ENCODE results near the gene B4GALNT2. TPM values are rescaled to one million over a fixed set of nuclear protein-coding genes. Genes with fewer than 3 reads are reported as not detected.
"Not testable (repeated sequence)": the region's sequence is repeated elsewhere in the genome, so short reads cannot be mapped to it uniquely, and the experiment has no call there.

Gene B4GALNT2
- total RNA-seq, 2 donors from 2014 or later = not detected

DNA sequence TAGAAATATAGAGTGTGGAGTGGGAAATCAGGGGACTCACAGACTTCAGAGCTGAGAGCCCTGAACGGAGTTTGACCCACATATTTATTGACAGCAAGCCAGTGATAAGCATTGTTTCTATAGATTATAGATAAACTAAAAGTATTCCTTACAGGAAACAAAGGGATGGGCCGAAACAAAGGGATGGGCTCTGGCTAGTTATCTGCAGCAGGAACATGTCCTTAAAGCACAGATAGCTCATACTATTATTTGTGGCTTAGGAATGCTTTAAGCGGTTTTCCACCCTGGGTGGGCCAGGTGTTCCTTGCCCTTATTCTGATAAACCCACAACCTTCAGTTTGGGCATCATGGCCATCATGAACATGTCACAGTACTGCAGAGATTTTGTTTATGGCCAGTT lies 38.1 kb downstream of the B4GALNT2 start:
- H3K36me3 Mint-ChIP-seq = peaks cover 17% of the 10 kb centered on the region
- H3K27me3 Mint-ChIP-seq = peaks cover 52 to 75% of the 10 kb centered on the region in 2 donors
- H3K4me1 Mint-ChIP-seq (ENCODE audit: low read depth in 2 of 2); H3K27ac Mint-ChIP-seq; DNase-seq (ENCODE audit: low spot score); ATAC-seq; H3K9me3 Mint-ChIP-seq; H3K4me3 Mint-ChIP-seq: not testable (repeated sequence)

DNA sequence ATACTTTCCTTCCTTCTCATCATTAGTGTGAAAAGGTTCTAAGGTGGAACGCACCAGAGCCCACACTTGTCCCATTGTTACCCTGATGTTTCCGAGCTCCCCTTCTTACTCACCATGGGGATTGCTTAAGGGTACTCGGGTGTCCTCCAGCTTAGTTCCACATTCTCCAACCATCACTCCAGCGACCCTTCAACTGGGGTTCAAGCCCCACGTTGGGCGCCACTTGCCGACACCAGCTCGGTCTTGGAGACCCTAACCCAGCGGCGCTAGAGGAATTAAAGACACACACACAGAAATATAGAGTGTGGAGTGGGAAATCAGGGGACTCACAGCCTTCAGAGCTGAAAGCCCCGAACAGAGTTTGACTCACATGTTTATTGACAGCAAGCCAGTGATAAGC lies 43.4 kb downstream of the B4GALNT2 start:
- H3K27ac Mint-ChIP-seq; H3K4me3 Mint-ChIP-seq; H3K4me1 Mint-ChIP-seq (ENCODE audit: low read depth in 2 of 2); DNase-seq (ENCODE audit: low spot score); ATAC-seq; H3K9me3 Mint-ChIP-seq: not testable (repeated sequence)
- H3K27me3 Mint-ChIP-seq = peaks cover 26 to 35% of the 10 kb centered on the region in 2 donors
- H3K36me3 Mint-ChIP-seq = peaks cover 22% of the 10 kb centered on the region

DNA sequence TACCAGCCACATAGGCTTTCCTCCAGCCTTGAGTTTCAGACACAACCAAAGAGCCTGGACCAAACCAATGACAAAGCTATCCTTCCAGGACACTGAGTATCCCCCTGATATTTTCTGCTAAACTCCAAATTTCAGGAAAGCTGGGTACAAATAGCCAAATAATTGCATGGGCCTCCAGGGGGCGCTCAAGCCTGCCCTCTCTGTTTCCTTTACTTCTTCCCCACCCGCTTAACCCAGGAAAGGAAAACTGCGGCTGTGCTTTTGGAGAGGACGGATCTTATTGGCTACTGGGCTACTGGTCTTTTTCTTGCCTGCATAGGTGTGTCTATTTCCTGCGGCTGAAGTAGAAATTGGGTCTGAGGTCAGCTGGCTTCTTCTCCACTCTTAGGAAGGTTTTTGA lies 47.7 kb downstream of the B4GALNT2 start:
- no peak overlapping the region for H3K4me3 Mint-ChIP-seq
- H3K36me3 Mint-ChIP-seq = peaks cover 20% of the 10 kb centered on the region
- H3K27ac Mint-ChIP-seq = no peak overlapping the region
- peaks cover 3% of the 10 kb centered on the region in 2 donors for H3K27me3 Mint-ChIP-seq
- H3K9me3 Mint-ChIP-seq = peaks cover 4% of the 10 kb centered on the region
- DNase-seq (ENCODE audit: low spot score) (peak; percentile 68), ATAC-seq (peak in 1 of 2 donors; percentile 65)
- H3K4me1 Mint-ChIP-seq (ENCODE audit: low read depth in 2 of 2) = peaks cover 4 to 5% of the 10 kb centered on the region in 2 donors

DNA sequence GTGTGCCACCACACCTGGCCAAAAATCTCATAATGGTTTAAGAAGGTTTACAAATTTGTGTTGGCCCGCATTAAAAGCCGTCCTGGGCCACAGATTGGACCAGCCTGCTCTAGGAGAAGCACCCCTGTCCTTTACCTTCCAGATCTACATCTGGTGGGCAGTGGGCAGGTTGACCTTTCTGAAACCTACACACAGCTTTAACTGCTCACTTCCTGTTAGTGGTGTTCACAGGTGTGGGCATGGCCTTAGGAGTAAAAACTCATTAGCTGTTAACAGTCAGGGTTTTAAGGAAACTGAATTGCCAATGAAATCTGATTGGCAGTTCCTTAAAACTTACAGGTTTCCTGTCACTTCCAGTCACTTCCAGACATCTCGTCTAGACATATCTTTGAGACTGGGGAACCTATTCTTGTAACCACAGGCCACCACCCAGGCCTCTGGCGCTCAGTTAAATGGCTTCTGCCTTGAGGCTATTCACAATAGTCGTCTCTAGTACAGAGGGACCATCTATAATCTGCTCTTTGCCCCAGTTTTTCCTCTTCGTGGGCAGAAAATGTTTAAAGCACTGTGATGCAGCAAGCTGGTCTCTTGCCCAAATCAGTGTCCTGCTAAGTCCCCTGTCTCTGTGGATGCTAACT lies 48.5 kb downstream of the B4GALNT2 start:
- Mint-ChIP-seq H3K4me3 (no peak overlapping the region), H3K9me3 (no peaks in the 10 kb centered on the region), H3K4me1 (ENCODE audit: low read depth in 2 of 2) (peaks cover 5 to 7% of the 10 kb centered on the region in 2 donors), H3K27me3 (no peaks in the 10 kb centered on the region), H3K27ac (no peak overlapping the region), H3K36me3 (peaks cover 13% of the 10 kb centered on the region)
- no peak for DNase-seq (ENCODE audit: low spot score)
- ATAC-seq = no peak

DNA sequence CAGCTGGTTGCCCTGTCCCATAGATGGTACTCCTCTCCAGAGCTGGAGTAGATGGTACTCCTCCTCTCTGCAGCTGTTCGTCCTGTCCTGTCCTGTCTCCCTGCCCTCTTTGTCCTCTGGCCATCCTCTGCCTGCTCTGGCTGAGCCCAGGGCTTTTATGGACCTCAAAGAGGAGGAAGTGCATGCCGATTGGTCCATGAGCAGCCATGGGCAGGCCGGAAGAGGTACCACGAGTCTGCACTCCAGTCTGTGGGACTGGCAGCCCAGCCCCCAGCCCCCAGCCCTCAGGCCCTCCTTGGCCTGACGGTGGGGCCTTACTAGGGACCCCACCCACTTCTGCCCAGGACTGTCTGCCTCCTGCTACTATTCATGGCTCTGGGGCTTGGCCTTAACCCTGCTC lies 50.8 kb downstream of the B4GALNT2 start:
- Mint-ChIP-seq H3K9me3 (no peaks in the 10 kb centered on the region), H3K4me3 (no peak overlapping the region), H3K27me3 (no peaks in the 10 kb centered on the region), H3K4me1 (ENCODE audit: low read depth in 2 of 2) (peaks cover 5 to 7% of the 10 kb centered on the region in 2 donors), H3K27ac (no peak overlapping the region), H3K36me3 (peaks cover 12% of the 10 kb centered on the region)
- no peak for ATAC-seq
- no peak for DNase-seq (ENCODE audit: low spot score)

DNA sequence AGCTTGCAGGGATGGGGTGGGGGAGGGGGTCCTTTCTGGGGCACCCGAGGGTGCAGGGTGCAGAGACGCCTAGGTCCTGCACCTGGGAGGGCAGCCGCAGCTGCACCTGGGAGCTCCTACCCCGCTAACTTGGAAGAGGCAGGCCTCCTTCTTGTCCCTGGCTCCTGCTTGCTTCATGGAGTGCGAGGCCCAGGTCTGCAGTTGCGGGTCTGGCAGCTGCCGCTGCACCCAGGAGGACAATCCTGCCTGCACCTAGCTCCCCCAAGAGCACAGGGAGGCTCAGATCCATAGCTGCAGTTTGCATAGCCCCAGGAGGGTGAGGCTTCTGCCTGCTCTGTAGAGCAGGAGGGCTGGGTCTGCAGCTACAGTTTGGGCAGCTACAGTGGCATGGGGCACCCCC lies 51.2 kb downstream of the B4GALNT2 start:
- H3K9me3 Mint-ChIP-seq = no peaks in the 10 kb centered on the region

DNA sequence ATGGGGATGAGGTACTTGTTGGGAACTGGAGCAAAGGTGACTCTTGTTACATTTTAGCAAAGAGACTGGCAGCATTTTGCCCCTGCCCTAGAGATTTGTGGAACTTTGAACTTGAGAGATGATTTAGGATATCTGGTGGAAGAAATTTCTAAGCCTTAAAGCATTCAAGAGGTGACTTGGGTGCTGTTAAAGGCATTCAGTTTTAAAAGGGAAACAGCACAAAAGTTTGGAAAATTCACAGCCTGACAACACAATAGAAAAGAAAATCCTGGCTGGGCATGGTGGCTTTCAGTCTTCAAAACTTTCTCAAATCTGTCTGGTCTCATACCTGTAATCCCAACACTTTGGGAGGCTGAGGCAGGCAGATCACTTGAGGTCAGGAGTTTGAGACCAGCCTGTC lies 52.0 kb downstream of the B4GALNT2 start:
- H3K27ac Mint-ChIP-seq; ATAC-seq; H3K9me3 Mint-ChIP-seq; H3K27me3 Mint-ChIP-seq; H3K4me3 Mint-ChIP-seq; H3K4me1 Mint-ChIP-seq (ENCODE audit: low read depth in 2 of 2); DNase-seq (ENCODE audit: low spot score): not testable (repeated sequence)
- H3K36me3 Mint-ChIP-seq = peaks cover 12% of the 10 kb centered on the region

More for the DNA sequence above, 51.2 kb downstream of the B4GALNT2 start:
- ATAC-seq (no peak), DNase-seq (ENCODE audit: low spot score) (no peak)
- Mint-ChIP-seq H3K4me3 (no peak overlapping the region), H3K36me3 (peaks cover 12% of the 10 kb centered on the region), H3K27ac (no peak overlapping the region), H3K4me1 (ENCODE audit: low read depth in 2 of 2) (peaks cover 5 to 7% of the 10 kb centered on the region in 2 donors), H3K27me3 (no peaks in the 10 kb centered on the region)

DNA sequence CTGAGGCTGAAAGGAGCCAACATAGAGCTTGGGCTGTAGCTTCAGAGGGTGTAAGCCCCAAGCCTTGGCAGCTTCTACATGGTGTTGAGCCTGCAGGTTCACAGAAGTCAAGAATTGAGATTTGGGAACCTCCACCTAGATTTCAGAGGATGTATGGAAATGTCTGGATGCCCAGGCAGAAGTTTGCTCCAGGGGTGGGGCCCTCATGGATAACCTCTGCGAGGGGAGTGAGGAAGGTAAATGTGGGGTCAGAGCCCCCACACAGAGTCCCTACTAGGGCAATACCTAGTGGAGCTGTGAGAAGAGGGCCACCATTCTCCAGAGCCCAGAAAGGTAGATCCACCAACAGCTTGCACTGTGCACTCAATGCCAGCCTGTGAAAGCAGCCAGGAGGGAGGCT lies 52.8 kb downstream of the B4GALNT2 start:
- H3K4me1 Mint-ChIP-seq (ENCODE audit: low read depth in 2 of 2); H3K9me3 Mint-ChIP-seq; DNase-seq (ENCODE audit: low spot score); H3K27me3 Mint-ChIP-seq; ATAC-seq; H3K4me3 Mint-ChIP-seq; H3K27ac Mint-ChIP-seq: not testable (repeated sequence)
- peaks cover 12% of the 10 kb centered on the region for H3K36me3 Mint-ChIP-seq

DNA sequence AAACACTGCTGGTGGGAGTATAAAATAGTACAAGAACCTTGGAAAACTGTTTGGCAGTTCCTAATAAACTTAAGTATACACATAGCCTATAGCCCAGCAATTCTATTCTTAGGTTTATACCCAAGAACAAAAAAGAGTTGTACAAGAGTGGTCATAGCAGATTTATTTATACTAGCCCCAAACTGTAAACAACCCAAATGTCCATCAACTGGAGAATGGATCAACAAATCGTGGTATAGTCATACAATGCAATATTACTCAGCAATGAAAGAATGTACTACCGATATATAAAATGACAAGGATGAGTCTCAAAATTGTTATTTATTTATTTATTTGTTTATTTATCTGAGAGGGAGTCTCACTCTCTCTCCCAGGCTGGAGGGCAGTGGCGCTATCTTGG lies 54.7 kb downstream of the B4GALNT2 start:
- no peaks in the 10 kb centered on the region for H3K27me3 Mint-ChIP-seq
- ATAC-seq (no peak), DNase-seq (ENCODE audit: low spot score) (no peak)
- H3K36me3 Mint-ChIP-seq = peaks cover 12% of the 10 kb centered on the region
- no peak overlapping the region for H3K27ac Mint-ChIP-seq
- peaks cover 21 to 24% of the 10 kb centered on the region in 2 donors for H3K4me1 Mint-ChIP-seq (ENCODE audit: low read depth in 2 of 2)
- no peaks in the 10 kb centered on the region for H3K9me3 Mint-ChIP-seq
- H3K4me3 Mint-ChIP-seq = no peak overlapping the region

DNA sequence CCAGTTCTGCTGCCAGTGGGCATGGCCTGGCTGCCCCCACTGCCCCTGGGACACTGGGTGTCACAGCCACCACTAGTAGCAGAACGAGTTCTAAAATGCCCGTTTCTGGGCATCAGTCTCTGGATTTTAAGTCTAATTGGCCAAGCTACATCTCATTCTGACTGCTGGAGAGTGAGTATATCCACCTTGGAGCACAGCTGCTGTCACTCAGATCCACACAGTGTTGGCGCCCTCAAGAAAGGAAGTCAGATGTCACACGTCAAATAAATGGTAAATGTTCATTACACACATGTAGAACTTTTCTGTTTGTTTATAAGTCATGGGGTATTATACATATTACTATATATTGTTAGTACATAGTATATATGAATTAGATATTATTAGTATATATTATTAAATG lies 58.4 kb downstream of the B4GALNT2 start:
- no peak for ATAC-seq
- Mint-ChIP-seq H3K4me3 (peak overlapping the region; percentile 71), H3K27ac (peak overlapping the region; percentile 56 to 94), H3K4me1 (ENCODE audit: low read depth in 2 of 2) (peaks cover 44 to 52% of the 10 kb centered on the region in 2 donors), H3K27me3 (no peaks in the 10 kb centered on the region), H3K36me3 (no peaks in the 10 kb centered on the region), H3K9me3 (no peaks in the 10 kb centered on the region)
- no peak for DNase-seq (ENCODE audit: low spot score)

DNA sequence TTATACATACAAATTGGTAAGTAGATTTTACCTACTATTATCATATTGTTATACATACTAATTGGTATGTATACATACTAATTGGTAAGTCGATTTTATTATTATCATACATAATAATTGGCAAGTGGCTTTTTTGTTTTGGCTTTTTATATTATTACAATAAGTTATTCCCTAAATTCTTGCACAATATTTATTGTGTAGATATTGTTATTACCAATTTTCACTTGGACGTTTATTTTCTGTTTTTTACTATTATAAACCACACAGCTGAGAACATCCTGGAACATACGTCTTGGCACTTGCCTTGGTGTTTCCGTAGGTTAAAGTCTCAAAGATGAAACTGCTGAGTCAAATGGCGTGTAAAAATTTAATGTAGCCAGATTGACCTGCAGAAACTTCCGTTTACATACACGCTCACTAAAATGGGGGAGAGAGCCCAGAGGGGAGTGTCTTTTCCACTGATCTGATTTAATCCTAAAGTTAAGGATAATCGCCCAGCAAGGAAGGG lies 58.9 kb downstream of the B4GALNT2 start:
- Mint-ChIP-seq H3K4me1 (ENCODE audit: low read depth in 2 of 2) (peaks cover 45 to 55% of the 10 kb centered on the region in 2 donors), H3K36me3 (no peaks in the 10 kb centered on the region), H3K4me3 (peak overlapping the region; percentile 86), H3K9me3 (no peaks in the 10 kb centered on the region), H3K27me3 (no peaks in the 10 kb centered on the region), H3K27ac (peak overlapping the region; percentile 94 to 99)
- DNase-seq (ENCODE audit: low spot score) (no peak), ATAC-seq (peak in 1 of 2 donors; percentile 7)

DNA sequence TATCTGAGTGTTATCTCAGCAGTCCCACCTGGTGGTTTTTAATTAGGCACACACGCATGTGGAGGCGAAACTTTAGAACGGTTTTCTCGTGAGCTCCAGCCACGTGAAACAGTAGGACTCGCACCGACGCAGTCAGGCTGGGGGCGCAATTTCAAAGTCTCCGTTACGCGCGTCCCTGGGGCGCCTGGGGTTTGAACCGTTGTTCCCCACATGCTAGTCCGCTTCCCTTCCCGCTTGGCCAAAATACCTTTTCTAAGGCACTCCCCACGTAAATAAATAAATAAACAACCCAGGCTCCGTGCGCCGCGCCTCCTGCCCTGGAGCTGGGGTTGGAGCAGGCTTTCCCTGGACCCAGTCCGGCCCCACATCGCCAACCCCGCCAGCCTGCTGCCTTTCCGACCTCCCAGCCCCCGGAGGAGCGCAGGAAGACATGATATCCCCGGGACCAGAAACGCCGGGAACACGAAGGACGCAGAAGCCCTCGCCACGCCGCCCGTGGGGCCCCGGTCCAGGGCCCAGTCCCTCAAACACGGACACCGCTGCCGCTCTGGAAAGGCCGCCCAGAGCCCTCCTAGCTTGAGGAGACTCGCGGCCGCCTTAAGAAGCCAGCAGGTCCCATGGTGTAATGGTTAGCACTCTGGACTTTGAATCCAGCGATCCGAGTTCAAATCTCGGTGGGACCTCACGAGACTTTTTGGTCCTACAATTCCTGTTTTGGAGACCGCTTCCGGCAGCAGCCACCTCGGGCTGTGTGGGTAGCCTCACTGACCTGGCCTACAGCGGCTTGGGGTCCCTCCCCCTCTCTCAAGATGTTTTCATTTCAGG lies 59.6 kb downstream of the B4GALNT2 start:
- DNase-seq (ENCODE audit: low spot score) (peak; percentile 83), ATAC-seq (peak; percentile 77 to 84)
- Mint-ChIP-seq H3K4me3 (peak overlapping the region; percentile 86), H3K4me1 (ENCODE audit: low read depth in 2 of 2) (peaks cover 45 to 55% of the 10 kb centered on the region in 2 donors), H3K36me3 (no peaks in the 10 kb centered on the region), H3K27ac (peak overlapping the region; percentile 94 to 99), H3K9me3 (no peaks in the 10 kb centered on the region), H3K27me3 (no peaks in the 10 kb centered on the region)

DNA sequence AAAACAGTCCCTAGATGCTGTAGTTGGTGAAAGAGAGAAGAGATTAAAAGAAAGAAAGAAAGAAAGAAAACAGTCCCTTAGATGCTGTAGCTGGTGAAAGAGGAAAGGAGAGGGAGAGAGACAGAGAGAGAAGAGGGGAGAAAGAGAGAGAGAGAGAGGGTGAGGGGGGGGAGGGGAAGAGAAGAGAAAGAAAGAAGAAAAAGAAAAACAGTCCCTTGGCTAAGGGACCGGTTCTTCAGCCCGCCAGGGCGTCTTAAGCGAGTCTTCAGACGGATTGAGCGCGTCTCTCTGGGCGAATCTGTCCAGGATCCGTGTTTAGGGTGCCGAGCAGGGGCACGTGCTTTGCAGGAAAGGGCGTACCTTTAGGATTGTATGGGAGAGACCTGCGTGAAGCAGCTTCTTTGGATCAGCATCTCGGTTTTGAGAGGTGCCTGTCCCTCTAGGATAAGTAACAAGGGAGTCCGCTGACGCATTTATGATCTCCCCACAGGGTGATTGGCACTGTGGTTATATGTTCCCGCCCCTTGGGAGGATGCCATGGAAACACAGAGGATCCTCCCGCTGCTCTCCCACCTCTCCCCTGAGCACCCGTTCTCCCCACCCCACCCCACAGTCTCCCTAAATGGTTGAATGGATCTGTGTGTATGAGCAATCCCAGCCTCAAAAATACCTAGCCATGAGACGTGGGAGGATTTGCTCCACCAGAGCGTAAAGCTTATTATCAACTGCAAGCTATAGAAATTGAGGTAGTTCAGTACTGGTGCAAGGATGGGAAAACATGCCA lies 61.1 kb downstream of the B4GALNT2 start:
- no peaks in the 10 kb centered on the region for H3K9me3 Mint-ChIP-seq
- H3K4me3 Mint-ChIP-seq = peak overlapping the region; percentile 86

More for the DNA sequence above, 61.1 kb downstream of the B4GALNT2 start:
- Mint-ChIP-seq H3K27me3 (no peaks in the 10 kb centered on the region), H3K27ac (peak overlapping the region; percentile 94 to 99), H3K36me3 (no peaks in the 10 kb centered on the region), H3K4me1 (ENCODE audit: low read depth in 2 of 2) (peaks cover 45 to 55% of the 10 kb centered on the region in 2 donors)
- DNase-seq (ENCODE audit: low spot score) (no peak), ATAC-seq (no peak)
